Muscle layer of duodenum (tissue), 2 donors: Measurements from ENCODE around the gene CLSTN2.

Experiments used
- H3K27ac ChIP-seq: one replicate; pipeline ENCODE4 v1.7.0; 2013; ENCODE audit warnings: mild to moderate bottlenecking, low read length
- H3K27me3 ChIP-seq: one replicate; pipeline ENCODE4 v1.7.0; 2013; ENCODE audit warnings: low read depth, mild to moderate bottlenecking, control low read depth, low read length
- H3K36me3 ChIP-seq, 2 donors: one replicate each; pipeline ENCODE4 v1.7.0; 2013; ENCODE audit warnings: low read length in 2 of 2, control low read depth in 1 of 2, mild to moderate bottlenecking in 1 of 2; ENCODE audit not compliant: insufficient read depth in 2 of 2, control insufficient read depth in 1 of 2
- H3K4me1 ChIP-seq, 2 donors: one replicate each; pipeline ENCODE4 v1.7.0; 2013; ENCODE audit warnings: low read length in 2 of 2, mild to moderate bottlenecking in 2 of 2, control low read depth in 1 of 2, moderate library complexity in 1 of 2; ENCODE audit not compliant: insufficient read depth in 2 of 2, control insufficient read depth in 1 of 2
- H3K4me3 ChIP-seq, 2 donors: one replicate each; pipeline ENCODE4 v1.7.0; 2013; ENCODE audit warnings: low read length in 2 of 2, low read depth in 1 of 2, mild to moderate bottlenecking in 1 of 2
- H3K9me3 ChIP-seq, 2 donors: one replicate each; pipeline ENCODE4 v1.7.0; 2013; ENCODE audit warnings: low read length in 2 of 2, control low read depth in 1 of 2, mild to moderate bottlenecking in 1 of 2; ENCODE audit not compliant: control insufficient read depth in 1 of 2
- donor health status: healthy.

The CLSTN2 gene

DNA sequence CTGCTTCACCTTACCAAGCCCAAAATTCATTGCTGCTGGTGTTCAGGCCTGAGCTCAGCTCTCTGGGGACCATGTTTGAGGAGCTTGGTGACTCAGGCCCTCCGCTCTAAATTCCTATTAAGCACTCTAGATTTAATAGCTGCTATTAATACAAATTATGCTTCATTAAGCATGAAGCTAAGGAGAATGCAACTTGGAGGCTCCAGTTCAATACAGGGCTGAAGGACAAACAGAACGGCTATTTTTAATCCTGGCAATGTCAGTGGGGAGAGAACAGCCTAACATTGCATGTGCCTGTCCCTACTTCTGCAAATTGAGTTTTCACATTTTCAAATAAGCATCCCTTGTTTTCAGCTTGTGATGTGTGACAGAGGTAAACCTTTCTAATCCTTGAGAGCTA lies 662.8 kb downstream of the CLSTN2 start:
- Histone ChIP-seq H3K4me3 (no peak overlapping the region), H3K27ac (no peak overlapping the region), H3K36me3 (no peaks in the 10 kb centered on the region), H3K4me1 (no peaks in the 10 kb centered on the region), H3K9me3 (no peaks in the 10 kb centered on the region), H3K27me3 (no peaks in the 10 kb centered on the region)

DNA sequence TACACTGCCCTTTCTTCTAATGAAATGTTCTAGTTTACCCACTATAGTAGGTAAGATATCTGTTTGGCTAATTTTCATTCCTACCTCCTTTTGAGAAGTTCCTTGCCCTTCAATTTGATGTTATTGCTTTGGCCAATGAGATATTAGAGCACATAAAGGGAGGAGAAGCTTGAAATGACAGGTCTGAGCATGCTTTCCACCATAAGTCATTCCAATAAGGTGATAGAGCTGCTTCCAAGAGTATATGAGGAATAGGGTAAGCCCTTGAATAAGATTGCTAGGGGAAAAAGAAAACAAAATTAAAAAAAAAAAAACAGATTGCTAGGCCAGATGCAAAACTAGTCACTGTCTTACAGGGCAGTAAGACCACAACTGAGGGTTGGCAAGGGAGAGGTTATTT lies 664.0 kb downstream of the CLSTN2 start:
- Histone ChIP-seq H3K9me3 (no peaks in the 10 kb centered on the region), H3K27ac (no peak overlapping the region), H3K4me3 (no peak overlapping the region), H3K36me3 (no peaks in the 10 kb centered on the region), H3K27me3 (no peaks in the 10 kb centered on the region), H3K4me1 (no peaks in the 10 kb centered on the region)

DNA sequence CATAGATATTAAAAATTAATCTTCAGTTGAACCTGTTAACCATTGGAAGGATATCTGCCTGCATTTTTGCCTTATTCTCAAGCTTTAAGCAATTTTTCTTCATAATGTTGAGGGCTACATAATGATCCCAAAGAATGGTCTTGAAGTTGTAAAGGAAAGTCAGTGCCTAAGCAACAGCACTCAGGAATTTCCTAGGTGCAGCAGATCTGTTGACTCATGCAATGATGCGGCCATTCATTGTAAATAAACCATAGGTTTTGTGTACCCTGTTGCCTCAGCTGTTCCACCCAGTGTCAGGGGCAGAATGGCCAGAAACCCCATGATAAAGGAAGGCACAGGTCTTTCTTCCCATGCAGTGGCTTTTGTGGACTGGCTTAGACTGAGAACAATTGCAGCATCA lies 664.5 kb downstream of the CLSTN2 start:
- Histone ChIP-seq H3K36me3 (no peaks in the 10 kb centered on the region), H3K4me1 (no peaks in the 10 kb centered on the region)

DNA sequence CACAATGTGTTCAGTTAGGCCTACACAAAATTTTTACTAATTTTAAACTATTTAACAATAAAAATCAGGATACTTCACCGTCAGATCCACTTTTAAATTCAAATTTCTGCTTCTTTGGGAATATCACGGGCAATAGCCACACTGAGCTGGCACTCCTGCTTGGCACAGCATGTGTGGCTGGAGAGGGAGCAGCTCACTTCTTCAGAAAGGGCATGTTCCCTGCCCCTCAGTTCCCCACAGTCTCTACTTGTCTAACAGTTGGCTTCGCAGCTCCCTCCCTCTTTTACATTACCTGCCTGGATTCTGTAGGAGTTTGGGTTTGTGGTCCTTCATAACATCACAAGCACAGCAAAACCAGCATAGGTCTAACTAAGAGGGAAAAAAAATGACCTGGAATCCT lies 666.9 kb downstream of the CLSTN2 start:
- H3K9me3 ChIP-seq: no peaks in the 10 kb centered on the region
- no peaks in the 10 kb centered on the region for H3K4me1 ChIP-seq
- H3K4me3 ChIP-seq: no peak overlapping the region
- H3K36me3 ChIP-seq: no peaks in the 10 kb centered on the region
- no peak overlapping the region for H3K27ac ChIP-seq
- no peaks in the 10 kb centered on the region for H3K27me3 ChIP-seq

More for the DNA sequence above, 664.5 kb downstream of the CLSTN2 start:
- no peaks in the 10 kb centered on the region for H3K9me3 ChIP-seq
- H3K27ac ChIP-seq: no peak overlapping the region
- no peak overlapping the region for H3K4me3 ChIP-seq
- H3K27me3 ChIP-seq: no peaks in the 10 kb centered on the region

DNA sequence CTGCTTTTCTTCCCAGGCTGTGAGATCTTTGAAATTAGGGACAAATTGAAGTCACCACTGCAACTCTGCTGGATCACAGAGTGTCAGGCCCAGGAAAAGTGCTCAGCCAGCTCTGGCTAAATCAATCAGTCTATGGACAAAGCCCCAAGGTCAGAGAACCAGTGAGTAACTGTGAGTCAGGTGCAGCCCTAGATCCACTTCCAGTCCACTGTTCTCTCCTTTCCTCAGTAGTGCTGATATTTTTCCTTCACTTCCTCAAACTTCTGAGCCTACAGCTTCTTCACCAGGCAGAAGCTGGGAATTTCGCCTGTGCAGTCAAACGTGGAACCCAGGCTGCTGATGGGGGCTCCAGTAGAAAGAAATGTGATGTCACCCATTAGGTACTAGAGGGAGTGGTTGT lies 667.8 kb downstream of the CLSTN2 start:
- H3K4me1 ChIP-seq: no peaks in the 10 kb centered on the region

DNA sequence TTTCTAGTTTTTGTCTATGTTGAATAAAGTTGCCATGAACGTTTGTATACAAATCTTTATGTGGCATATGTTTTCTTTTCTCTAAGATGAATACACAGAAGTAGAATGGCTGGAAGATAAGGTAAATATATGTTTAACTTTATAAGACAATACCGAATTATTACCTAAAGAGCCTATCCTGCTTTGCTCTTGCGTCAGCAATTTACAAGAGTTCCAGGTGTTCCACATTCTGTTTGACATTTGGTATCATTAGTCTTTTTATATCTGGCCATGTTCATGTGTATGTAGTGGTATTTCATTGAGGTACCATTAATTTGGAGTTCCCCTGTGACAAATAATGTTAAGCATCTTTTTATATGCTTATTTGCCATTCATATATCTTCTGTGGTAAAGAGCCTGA lies 668.8 kb downstream of the CLSTN2 start:
- Histone ChIP-seq H3K27ac (no peak overlapping the region), H3K36me3 (no peaks in the 10 kb centered on the region), H3K27me3 (no peaks in the 10 kb centered on the region), H3K4me3 (no peak overlapping the region), H3K9me3 (no peaks in the 10 kb centered on the region), H3K4me1 (no peaks in the 10 kb centered on the region)

More for the DNA sequence above, 667.8 kb downstream of the CLSTN2 start:
- Histone ChIP-seq H3K9me3 (no peaks in the 10 kb centered on the region), H3K27ac (no peak overlapping the region), H3K4me3 (no peak overlapping the region), H3K36me3 (no peaks in the 10 kb centered on the region), H3K27me3 (no peaks in the 10 kb centered on the region)

DNA sequence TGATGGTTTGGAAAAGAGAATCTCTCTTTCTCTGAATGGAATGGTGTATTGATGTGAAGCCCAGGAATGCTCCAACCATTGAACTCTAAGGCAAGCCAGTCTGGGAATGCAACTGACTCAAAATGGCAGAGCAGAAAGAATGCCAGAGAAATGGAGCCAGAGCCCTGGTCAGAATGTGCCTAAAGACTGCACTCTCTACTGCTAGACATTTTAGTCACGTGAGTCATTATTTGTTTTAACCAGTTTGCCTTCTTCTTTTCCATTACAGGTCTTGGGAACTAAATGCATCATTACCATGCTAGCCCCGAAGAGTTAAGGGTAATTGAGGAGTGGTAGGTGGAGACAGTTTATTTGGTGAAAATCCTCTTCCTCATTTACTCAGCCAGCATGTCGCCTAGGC lies 675.6 kb downstream of the CLSTN2 start:
- H3K4me1 ChIP-seq: no peaks in the 10 kb centered on the region
- no peaks in the 10 kb centered on the region for H3K36me3 ChIP-seq
- H3K27ac ChIP-seq: no peak overlapping the region
- no peaks in the 10 kb centered on the region for H3K9me3 ChIP-seq
- H3K4me3 ChIP-seq: no peak overlapping the region
- no peaks in the 10 kb centered on the region for H3K27me3 ChIP-seq

DNA sequence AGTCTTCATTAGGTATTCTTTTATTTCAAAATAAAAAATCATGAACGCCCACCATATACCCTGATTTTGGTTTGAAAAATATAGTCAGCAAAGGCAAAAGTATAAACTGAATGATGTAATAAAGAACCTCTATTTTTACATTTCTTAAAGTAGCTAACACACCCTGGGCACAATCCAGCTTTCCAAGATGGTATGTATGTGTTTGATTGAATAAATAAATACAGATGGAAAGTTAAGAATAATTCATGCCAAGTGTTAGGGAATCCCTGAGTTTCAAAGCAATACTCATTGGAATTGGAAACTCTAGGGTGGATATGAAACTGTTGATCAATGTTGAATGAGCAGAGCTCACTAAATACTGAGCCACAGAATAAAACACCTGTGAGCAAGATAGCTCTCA lies 679.0 kb downstream of the CLSTN2 start:
- Histone ChIP-seq H3K4me3 (no peak overlapping the region), H3K4me1 (no peaks in the 10 kb centered on the region), H3K9me3 (peaks cover 0 to 7% of the 10 kb centered on the region in 2 donors), H3K36me3 (no peaks in the 10 kb centered on the region), H3K27ac (no peak overlapping the region), H3K27me3 (no peaks in the 10 kb centered on the region)

DNA sequence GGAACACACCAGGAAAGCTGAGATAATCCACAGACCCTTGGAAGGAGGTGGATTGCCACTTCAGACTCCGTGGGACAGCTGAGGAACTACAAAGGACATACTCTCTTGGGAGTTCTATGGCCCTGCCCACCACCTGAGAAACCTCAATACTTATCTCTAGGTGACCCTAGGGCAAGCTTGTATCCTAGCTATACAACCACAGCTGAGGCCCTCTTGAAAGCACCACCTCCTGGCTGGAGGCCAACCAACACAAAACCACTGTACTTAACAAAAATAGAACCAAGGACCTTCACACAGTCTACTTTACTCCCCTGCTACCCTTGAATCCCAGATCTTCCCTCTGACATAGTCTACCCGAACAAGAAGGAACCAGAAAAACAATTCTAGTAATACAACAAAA lies 682.1 kb downstream of the CLSTN2 start:
- no peaks in the 10 kb centered on the region for H3K36me3 ChIP-seq
- peaks cover 0 to 7% of the 10 kb centered on the region in 2 donors for H3K9me3 ChIP-seq
- no peak overlapping the region for H3K4me3 ChIP-seq
- no peaks in the 10 kb centered on the region for H3K27me3 ChIP-seq
- H3K4me1 ChIP-seq: no peaks in the 10 kb centered on the region
- no peak overlapping the region for H3K27ac ChIP-seq

DNA sequence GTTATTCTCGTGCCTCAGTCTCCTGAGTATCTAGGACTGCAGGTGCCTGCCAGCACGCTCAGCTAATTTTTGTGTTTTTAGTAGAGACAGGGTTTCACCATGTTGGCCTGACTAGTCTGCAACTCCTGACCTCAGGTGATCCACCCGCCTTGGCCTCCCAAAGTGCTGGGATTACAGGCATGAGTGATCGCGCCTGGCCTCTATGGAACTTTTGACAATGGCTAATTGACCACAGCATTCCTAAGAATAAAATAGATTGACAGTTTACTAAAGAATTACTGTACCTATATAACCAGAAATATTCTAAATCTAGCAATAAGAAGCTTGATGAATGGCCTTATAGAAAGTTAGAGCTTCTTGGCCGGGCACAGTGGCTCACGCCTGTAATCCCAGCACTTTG lies 691.9 kb downstream of the CLSTN2 start:
- no peaks in the 10 kb centered on the region for H3K36me3 ChIP-seq
- H3K4me3 ChIP-seq: no peak overlapping the region
- no peak overlapping the region for H3K27ac ChIP-seq
- no peaks in the 10 kb centered on the region for H3K9me3 ChIP-seq
- no peaks in the 10 kb centered on the region for H3K4me1 ChIP-seq
- no peaks in the 10 kb centered on the region for H3K27me3 ChIP-seq
